ENCODE measurements around the gene ASF1B.

Gene ASF1B

DNA sequence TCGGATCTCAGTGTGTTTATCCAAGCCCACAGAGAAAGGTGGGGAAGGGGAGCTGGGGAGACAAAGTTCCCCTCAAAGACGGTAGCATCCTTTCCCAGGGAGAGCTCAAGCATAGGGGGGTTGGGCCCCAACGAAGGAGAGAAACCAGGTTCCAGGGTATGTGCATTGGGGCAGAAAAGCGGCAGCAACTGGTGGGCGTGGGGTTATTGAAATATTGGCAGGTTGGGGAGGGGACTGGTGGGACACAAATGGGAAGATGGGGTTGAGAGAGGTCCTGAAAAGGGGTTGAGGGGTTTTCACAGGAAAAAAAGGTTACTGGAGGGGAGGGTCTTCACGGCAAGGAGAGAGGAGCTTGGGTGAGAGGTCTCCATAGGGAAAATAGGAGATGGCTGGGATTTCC, 1.0 kb downstream of the ASF1B start:
- DNase-seq = no peak

DNA sequence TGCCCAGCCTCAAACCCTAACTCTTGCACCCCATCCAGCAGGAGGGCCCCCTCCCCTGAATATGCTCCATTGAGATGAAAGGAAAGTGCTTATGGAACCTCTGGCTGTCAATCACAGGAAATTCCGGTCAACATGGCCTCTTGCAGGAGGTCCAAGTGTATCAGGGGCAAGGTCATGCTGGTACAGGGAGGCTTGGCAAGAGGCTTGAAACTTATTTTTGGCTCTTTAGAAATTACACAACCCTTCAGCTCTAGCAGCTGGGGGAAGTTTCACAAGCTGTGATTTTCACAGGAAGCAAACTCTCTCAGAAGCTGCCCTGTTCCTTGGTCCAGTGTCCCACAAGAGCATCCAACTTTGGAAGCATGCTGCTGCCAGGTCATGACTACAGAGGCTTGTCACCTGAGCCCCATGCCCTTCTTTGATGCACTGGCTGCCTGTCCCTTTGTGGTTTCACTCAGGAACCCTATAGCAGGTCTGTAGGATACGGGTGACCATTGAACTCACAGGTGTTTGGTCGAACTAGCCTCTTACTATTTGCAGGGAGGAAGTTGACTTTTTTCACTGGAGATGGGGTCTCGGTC, 8.4 kb downstream of the ASF1B start:
- DNase-seq = no peak

DNA sequence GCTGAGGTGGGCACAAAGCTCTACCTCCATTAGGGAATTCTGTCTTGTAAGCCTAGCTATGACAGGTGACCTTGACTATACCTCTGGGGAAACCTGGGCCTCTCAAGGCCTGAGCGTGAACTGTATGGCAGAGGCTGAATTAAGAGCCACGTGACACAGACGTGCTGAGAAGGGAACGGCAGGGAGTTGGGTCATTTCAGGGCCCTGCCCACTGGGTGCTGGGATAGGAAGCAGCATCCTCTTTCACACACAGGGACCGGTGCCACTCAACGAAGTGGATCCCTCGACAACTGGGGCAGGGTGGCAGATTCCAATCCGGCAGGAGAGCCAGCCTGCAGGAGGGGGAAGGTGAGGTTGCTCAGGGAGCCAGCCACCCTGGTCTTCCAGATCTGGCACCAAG, 9.2 kb downstream of the ASF1B start:
- DNase-seq = no peak

DNA sequence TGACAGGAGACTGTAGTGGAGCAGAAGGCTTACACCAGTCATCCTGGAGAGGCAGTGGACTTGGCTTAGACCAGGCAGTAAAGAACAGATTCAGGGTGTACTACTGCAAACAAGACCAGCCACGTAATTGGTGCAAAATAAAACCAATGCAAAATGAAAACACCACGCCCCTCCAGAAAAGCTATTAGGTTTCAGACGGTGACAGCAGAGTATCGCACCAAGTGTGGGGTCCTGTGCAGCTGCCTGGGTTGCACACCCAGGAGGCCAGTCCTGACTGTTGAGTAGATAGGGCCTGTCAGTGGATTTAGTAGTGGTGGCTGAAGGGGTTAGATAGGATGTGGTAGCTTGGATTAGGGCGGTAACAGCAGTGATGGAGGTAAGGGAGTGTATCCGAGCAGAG, 13.5 kb downstream of the ASF1B start:
- DNase-seq = no peak

DNA sequence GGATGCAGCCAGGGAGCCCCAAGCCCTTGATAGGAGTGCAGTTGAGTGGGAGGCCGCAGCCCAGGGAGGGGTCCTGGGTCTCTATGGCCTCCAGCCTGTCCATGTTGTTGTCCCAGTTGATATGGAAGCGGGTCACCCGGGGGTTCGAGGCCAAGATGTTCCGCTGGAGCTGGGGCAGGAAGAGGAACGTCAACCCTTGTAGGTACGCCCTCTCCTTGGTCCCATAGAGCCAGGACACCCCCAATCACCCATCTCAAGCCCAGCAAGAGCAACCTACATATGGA, 15.9 kb downstream of the ASF1B start:
- DNase-seq = no peak

DNA sequence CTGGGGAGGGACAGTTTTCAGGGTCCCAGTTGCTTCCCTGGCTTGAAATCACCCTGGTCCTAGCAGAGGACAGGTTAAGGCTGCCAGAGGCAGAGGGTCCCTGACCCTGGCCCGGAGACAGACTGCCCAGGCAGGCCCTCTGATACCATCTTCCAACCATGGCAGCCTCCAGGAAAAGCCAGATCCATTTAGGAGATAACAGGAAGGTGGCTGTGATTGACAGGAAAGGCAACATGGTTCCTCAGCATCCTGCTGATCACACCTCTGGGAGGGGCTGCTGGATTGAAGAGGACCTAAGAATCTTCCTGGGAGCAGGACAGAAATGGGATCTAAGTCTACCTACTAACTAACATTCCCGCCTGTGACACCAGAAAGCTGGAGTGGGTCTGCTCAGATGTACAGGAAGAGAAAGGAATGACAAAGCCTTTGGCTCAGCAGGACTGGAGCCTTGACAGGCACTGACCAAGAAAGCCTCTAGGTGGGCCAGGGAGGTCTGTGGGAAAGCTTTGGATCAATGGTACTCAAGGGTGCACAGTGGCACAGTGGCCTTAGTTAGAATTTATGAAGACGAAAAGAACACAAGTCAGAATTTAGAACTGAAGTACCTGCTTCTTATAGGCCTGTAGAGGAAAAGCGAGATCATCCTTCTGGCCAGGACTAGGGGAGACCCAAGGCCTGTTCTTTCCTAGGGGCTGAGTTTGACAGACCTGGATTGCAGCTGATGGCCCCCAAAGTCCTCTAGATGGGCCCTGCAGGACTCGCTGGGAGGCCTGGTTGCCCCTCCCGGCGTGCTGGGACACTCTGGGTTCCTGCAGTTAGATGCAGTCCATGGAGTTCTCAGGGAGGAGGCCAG, 16.5 kb downstream of the ASF1B start:
- no peak for DNase-seq

DNA sequence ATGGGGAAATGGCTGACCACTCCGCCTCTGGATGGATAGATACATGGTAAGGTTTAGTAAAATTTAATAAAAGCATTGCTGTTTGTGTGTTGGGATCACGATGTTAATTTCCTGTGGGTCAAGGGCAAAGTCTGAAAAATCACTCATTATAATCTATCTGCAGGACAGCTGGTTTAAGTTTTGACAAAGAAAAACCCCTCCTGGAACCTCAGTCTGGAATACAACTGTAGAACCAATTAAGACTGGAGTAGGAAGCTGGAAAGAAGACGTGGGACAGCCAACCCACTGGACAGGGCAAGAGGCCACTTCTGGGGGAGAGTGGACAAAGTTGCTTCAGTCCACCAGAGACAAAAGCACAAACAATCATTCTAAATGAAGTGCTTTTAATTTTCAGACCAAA, 17.2 kb downstream of the ASF1B start:
- DNase-seq = no peak

DNA sequence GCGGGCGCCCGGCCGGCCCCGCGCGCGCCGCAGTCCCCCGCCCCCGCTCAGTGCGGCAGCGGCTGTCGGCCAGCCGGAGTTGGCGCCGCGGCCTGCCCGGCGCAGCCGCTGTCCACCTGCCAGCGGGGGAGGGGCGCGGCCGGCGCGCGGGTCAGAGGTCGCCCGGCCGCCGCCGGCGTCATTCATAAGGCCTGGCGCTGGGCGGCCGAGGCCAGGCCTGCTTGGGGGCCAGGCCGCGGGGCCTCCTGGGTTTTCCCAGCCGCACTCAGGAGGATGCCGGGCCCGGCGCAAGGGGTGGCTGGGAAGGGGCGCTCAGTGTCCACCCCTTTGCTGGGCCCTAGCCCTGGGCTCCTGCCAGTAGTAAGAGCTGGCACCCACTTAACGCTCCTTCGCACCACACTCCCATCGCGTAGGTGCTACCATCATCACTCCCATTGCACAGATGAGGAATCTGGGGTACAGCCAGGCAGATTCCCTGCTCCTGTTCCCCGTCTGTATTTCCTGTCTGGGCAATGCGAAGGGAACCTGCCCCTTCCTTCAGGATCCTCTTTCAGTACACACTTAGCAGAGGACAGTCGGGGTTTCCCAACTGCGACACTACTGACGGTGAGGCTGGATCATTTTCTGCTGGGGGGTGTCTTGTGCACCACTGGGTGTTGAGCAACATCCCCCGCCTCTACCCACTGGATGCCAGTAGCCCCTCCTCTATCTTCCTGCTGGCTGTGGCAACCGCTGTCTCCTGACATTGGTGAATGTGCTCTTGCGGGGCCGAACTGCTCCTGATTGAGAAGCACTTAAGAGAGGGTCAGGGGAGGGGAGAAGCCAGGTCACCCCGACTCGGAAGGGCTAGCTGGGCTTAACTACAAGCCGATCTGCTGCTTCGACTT, 18.0 kb downstream of the ASF1B start:
- peak; percentile 55 for DNase-seq

DNA sequence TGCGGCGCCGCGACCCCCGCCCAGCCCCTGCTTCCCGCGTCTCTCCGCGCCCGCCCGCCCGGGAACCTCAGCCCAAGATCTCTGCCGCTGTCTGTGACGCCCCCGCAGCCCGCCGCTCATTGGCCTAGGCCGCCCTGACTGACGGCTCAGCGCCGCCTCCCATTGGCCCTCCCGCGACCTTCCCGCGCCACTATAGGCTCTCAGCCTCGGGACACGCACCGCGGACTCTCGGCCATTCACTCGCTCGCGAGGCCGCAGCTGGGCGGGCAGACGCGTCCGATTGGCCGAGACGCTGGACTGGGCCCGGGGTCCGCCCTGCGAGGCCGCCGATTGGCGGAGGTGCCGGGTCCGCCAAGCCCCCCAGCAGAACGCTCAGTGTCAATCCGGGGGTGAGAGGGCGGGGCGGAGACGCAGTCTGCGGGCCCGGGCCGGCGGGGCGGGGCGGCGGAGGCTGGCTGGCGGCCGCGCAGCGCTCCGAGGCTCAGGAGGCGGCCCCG, 18.7 kb downstream of the ASF1B start, which contains the start of gene PRKACA:
Gene PRKACA (minus strand): TSS at position 95 of the 497 bp plus-strand sequence. CDS start 215 bp downstream, outside the sequence.
- DNase-seq = peak; percentile 98

DNA sequence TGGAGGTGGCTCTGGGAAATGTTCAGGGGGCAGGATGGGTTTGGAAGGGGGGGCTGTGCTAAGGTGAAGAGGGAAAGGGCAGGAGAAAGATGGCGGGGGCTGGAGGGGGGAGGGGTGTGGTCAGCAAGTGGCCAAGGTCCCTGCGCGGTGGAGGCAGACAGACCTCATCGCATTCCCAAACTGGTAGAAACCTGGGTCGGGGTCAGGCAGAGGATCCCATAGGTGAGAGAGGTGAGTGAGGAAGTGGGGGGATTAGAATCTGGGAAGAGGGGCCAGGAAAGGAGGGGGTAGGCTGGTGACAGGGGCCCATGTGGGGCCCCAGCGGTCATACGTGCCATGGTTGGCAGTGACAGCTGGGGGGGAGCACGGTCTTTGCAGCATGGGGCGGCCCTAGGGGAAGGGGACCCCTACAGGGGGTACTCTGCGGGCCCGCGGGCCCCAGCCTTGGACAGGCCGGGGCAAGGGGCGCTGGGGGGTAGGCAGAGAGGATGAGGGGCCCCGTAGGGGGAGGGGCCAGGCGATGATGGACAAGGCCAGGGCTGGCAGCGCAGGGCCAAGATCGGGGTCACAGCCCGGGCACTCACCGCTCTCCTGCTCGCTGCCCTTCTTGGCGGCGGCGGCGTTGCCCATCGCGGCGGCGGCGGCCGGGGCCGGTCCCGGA, 19.3 kb downstream of the ASF1B start:
- peak; percentile 27 for DNase-seq

DNA sequence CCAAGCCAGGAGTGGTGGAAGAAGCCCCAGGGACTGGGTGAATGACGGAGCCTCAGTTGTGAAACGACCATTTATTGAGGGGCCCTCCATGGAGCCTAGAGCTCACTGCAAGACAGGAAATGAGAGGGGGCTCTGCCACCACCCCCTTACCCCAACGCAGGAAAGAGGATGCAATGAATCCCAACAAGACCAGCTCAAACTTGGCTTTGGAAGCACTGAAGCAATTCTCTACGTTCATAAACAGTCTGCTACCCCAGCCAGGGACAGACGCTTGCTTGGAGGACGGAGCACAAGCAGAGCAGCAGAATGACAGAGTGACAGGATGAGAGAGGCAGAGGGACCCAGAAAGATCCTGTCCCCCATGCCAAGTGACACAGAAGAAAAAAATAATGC, 19.9 kb downstream of the ASF1B start:
- no peak for DNase-seq

DNA sequence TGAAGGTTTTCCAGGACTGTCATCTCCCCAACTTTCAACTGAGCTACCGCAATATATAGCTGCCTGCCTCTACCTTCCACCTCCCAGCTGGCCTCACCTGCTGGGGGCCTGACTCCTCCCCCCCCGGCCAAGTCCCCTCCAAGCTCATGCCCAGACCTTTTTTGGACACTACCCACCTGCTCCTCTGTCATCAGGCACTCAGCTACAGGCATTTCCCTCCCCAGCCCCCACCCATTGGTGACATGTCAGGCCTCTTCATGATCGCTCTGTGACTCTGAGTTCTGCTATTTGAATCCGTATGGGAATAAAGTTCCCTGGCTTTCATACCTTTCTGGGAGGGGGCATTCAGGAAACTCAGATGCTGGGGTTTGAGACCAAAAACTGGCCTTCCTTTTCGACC, 20.6 kb downstream of the ASF1B start:
- DNase-seq = no peak

DNA sequence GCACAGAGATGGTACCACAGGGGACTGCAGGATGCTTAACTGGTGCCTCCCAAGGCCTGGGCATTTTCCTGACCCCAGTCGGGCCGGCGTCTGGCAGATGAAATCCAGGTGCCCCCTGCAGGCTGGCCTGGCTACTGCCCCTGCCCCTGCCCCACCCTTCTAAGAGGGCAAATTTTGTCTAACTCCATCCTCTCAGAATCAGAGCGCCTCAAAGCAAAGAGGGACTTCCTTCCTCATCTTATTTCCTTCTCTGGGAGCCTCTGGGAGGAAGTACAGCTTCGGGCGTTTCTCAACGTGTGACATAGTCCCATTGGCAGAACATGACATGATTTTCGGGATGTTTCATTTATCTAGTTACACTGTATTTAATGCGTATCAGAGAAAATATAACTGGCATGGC, 21.5 kb downstream of the ASF1B start:
- DNase-seq = peak; percentile 65

DNA sequence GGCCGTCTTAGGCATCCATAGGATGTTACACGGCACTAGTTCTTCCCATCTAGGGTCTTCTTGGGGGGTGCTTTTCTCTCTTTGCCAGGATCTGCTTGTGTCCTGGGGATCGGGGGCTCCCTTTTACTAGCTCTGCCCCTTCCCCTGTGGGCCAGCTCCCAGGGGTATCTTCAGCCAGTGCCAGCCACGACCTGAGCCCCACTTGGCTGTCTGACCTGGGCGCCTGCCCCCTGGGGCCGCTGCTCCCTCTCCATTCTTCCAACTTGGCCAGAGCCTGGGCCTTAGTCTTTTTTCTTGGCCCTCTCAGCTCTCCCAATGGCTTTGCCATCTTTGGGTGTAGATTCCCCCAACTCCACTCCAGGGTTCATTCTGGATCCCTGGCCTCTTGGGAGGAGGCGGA, 21.9 kb downstream of the ASF1B start:
- no peak for DNase-seq

DNA sequence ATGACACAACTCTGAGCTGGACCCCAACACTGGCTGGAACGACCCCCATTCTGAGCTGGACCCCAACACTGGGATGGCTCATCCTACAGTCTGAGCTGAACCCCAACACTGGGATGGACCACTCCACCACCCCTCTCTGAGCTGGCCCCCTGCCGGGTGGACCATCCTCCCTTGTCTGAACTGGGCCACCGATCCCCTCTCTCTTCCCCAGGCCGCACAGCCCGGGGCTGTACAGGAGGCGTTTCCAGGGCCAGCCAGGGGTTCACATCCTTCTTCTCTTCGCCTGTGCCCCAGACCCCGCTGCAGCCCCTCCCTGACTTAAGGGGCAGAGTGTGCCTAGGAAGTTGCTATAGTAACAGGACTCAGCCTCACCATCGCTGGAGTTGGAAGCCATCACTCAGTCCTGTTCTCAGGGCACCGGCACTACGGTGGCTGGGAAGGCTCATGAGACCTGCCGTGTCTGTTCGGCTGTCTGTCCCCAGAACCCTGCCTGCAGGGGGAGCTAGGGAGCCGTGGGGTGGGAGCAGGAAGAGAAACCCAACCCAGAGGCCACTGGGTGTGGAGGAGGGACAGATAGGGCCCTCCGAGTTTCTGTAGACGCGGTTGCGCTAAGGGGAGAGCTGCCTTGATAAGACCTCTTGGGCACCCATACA, 22.5 kb downstream of the ASF1B start:
- DNase-seq = peak; percentile 43

DNA sequence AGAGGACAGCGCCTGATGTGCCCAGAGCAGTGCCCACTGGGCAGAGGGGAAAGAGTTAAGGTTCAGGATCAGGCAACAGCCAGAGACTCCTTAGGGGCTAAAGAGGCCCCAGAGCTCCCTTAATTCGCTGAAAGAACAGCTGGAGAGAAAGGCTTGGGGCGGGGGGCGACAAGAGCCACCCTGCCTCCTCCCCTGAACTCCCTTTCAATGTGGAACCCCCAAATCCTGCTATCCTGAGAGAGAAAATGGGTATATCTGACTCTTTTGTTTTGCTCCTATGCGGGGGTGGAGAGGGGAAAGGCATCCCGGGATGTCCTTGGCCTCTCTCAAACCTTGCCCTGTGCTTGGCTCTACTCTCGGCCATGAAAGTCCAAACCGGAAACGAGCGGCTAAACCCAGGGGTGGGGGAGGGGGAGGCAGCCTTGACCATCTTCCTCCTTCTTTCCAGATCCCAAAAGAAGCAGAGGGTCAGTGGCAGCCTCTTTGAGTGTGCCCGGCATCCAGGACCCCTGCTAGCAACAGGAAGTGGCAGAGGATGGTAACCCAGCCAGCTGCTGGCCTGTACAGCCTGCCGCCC, 23.5 kb downstream of the ASF1B start:
- DNase-seq = no peak

DNA sequence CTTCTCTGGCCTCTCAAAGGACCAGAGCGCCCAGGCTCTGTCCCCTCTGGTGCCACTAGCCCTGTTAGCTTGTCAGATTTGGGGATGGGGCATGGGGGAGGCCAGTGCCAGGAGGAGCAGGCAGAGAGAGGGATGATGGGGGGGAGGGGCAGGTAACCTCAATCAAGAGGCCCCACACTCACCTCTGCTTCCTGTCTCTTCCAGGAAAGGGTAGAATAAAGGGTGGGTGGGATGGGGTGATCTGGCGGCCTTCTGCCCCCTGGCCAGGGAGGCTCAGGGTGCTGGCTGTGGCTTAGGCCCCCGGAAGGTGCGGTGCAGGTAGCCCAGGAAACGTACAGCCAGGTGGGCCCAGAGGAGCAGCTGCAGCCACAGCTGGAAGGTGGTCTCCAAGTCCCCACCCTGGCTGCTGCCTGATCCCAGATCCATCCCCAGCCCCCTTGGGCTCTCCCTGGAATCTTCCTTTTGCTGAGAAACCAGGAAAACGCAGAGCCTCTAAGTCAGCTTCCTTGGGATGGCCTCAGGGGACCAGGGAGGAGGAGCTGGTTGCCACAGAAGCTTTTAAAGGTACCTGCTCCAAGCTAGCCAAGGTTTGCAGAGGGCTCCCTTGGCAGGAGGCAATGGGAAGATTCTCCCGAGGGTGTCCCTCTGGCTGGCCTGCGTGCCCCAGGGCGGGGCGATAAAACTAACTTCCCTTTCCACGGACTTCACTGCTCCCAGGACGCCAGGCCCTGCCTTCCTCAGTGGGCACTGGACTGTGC, 24.2 kb downstream of the ASF1B start:
- no peak for DNase-seq

DNA sequence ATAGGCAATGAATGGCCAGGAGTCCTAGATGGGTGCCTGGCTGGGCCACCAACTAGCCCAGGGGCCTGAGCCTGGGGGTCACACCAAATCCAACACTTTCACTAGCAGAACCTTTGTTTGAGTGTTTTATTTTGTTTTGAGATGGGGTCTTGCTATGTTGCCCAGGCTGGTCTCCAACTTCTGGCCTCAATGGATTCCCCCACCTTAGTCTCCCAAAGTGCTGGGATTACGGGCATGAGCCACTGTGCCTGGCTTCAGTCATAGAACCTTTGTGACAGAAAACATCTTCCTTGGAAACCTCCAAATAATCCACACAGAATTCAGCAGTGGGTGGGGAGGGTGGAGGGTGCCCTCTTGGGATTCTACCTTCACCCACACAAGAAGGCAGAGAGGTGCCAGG, 24.9 kb downstream of the ASF1B start:
- DNase-seq = no peak

DNA sequence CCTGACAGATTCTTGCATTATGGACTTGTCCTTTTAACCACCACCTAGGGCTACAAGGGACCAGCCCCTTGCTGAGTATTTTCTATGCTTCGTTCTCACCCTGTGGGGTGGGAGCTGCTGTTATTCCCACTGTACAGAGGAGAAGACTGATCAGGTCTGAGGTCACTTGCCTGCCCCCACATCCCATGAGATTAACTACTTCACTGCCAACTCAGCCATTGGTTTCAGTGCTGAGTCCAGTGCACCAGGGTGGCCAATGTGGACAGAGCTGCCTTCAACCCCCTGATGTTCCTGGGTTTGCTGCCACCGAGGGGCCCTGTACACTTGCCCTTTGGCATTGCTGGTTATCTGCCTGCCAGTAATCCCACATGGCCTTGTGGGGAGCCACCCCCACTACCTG, 25.7 kb downstream of the ASF1B start:
- no peak for DNase-seq

DNA sequence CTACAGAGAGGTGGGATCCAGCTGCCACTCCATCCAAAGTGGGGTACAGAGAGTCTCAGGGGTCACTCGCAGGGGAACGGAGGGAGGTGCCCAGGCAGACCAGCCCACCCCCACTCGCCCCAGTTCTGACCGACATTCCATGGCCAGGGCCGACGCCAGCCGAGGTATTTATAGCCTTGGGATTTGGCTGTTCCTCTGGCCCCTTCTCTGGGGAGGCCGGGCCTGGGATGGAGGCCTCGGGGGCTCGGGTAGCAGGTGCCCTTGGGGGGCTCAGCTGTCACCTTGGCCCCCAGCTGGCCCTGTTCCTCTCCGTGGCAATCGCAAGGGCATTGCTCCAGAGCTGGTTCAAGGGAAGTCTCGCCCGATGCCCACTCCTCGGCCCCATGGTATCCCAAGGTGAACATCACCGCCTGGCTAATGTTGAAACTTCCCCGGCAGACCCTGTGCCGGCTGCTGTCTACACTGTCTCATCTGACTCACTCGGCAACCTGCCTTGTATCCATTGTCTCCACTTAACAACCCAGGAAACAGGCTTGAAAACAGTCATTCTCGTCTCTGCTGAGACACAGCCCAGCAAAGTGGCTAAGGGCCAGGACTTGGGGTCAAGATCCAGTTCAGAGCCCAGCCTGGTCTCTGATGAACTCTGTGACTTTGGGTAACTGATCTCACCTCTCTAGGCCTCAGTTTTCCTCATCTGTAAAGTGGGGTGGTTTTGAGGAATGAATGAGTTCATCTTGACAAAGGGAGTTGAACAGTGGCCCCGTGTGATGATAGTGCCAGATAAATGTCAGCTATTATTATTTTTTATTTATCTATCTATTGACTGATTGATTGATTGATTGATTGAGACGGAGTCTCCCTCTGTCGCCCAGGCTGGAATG, 28.6 kb downstream of the ASF1B start:
- DNase-seq = no peak
